Lower leg skin (tissue), 4 donors: Measurements from ENCODE around the gene CACNA1D. TPM values are rescaled to one million over a fixed set of nuclear protein-coding genes. Genes with fewer than 3 reads are reported as not detected.

ENCODE experiments used
- DNase-seq, 2 donors: peaks; one replicate each; pipeline ENCODE4 v3.0.0-alpha.2; 2019; ENCODE audit warnings: low spot score in 2 of 2
- H3K4me3 ChIP-seq: fragments of 200-600 bp; sonication (generic); 2 replicates; pipeline ENCODE4 v1.5.1; 2017; ENCODE audit warnings: mild to moderate bottlenecking, low read depth; ENCODE audit not compliant: poor library complexity, severe bottlenecking
- CTCF ChIP-seq, 3 donors: fragments of 450-650 bp; IDR thresholded peaks; one replicate each; pipeline ENCODE4 v1.5.1; 2016; ENCODE audit warnings: antibody characterized with exemption in 3 of 3, mild to moderate bottlenecking in 3 of 3, moderate library complexity in 2 of 3
- POLR2A ChIP-seq, 2 donors: fragments of 450-650 bp; IDR thresholded peaks; one replicate each; pipeline ENCODE4 v1.6.1; 2016 to 2017; ENCODE audit warnings: antibody characterized with exemption in 2 of 2, mild to moderate bottlenecking in 1 of 2, moderate library complexity in 1 of 2
- WGBS, 2 donors: methylation state at CpG; one replicate each; pipeline ENCODE4 v1.1.5; 2018; 5-methylcytosine and 5-hydroxymethylcytosine counted together
- intact Hi-C: fragments of 100-400 bp; cut with DNase I; formaldehyde crosslinking; loops from one replicate; pipeline ENCODE4 v1.15.0; 2023; ENCODE audit warnings: low total_unique reads
- total RNA-seq, 4 donors: library from RNA; depleted of rRNA; stranded (reverse); fragments of >200 nt; gene quantifications; one replicate each; pipeline ENCODE4 v1.1.0, GENCODE V29; 2016

Gene CACNA1D
- total RNA-seq, 4 donors from 2014 or later = 2.4 to 12.5 (median 5.6) TPM

DNA sequence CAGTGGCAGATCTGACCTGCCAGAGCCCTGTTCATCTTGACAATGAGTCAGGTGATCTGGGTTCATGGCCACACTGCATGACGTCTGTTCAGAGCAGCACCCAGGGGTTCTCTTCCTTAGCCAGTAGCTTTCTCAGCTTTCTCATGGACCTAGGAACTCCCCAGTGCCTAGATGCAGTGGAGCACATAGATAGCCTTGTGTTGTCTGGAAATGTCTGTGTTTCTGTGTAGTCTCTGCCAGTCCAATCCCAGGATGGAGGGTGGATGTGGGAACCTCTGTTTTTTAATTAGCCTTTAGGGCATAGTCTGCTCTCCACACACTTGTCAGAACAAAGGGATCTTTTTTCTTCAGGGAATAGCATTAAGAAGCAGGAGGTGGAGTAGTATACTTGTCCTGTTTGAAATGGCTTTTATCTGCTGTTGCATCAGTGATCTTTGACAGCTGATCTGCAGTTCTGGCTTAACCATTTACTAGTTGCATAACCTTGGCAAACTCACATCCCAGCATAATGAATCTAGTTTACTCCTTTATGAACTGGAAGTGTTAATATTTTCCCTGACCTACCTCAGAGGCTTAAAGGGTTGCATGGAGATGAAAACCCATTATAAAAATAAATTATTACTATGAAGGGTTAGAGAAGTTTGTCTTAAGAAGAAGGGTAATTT, 16.1 kb upstream of the CACNA1D start:
- no peak for DNase-seq
- intact Hi-C loops = no loop called here
- WGBS, 2 donors = 18 to 29% methylated on average over 1 of the region's 1 CpG
- no peak overlapping the region for H3K4me3 ChIP-seq
- TF ChIP-seq CTCF (IDR thresholded peaks at IDR 0.05) (no peak), POLR2A (IDR thresholded peaks at IDR 0.05) (no peak)

DNA sequence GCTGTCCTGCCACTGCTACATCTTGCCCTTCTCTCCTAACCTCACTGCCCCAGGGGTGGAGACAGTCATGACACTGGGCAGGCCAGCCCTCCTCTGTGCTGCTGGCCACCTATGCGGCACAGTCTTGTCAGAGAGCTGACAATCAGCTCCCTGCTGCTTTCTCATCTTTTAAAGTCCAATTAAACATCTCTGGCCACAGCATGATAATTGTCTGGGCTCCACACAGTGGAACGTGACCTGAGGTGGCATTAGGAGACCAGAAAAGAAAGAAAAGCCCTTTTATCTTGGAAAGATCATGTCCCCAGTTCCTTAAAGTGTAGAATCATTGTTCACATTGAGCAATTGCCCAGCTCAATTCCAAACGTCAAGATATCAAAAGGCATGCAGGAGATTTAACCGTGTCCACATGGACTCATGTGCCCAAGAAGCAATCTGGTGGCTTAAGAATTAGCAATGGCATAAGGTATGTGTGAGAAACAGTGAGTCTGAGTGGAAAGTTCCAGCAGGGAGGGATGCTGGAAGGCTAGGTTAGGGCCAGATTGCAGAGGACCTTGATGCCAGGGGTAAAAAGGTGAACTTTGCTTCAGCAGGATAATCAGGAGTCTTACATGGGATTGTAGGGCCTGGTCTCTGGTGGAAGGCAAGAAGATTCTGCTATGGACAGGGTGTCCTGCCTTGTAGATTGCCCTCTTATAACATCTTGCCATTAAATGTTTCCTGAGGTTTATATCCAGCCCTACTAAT, 15.3 kb upstream of the CACNA1D start:
- WGBS, 2 donors = 56 to 72% methylated on average over 4 of the region's 4 CpGs
- intact Hi-C loops = no loop called here

GRCh38 chr3:53482227-53482626, 12.2 kb upstream of the CACNA1D start:
- WGBS, 2 donors = 90 to 95% methylated on average over 1 of the region's 1 CpG
- H3K4me3 ChIP-seq = no peak overlapping the region
- no peak for DNase-seq
- TF ChIP-seq POLR2A (IDR thresholded peaks at IDR 0.05) = no peak
- TF ChIP-seq CTCF (IDR thresholded peaks at IDR 0.05) = no peak
- intact Hi-C loops = no loop called here

More for the DNA sequence above, 15.3 kb upstream of the CACNA1D start:
- no peak for TF ChIP-seq POLR2A (IDR thresholded peaks at IDR 0.05)
- TF ChIP-seq CTCF (IDR thresholded peaks at IDR 0.05) = no peak
- no peak overlapping the region for H3K4me3 ChIP-seq
- no peak for DNase-seq

GRCh38 chr3:53483821-53484220, 10.6 kb upstream of the CACNA1D start:
- 81 to 84% methylated on average over 2 of the region's 2 CpGs for WGBS, 2 donors
- no peak for DNase-seq
- H3K4me3 ChIP-seq = no peak overlapping the region
- intact Hi-C loops = no loop called here
- TF ChIP-seq POLR2A (IDR thresholded peaks at IDR 0.05) (no peak), CTCF (IDR thresholded peaks at IDR 0.05) (no peak)

GRCh38 chr3:53484984-53485383, 9.4 kb upstream of the CACNA1D start:
- intact Hi-C loops = no loop called here
- H3K4me3 ChIP-seq = no peak overlapping the region
- no peak for DNase-seq
- TF ChIP-seq CTCF (IDR thresholded peaks at IDR 0.05) (no peak), POLR2A (IDR thresholded peaks at IDR 0.05) (no peak)
- WGBS, 2 donors = 57 to 62% methylated on average over 1 of the region's 1 CpG
